ENCODE results near the gene METTL25.

Gene METTL25

GRCh38 chr12:82473111-82473754, 114.9 kb downstream of the METTL25 start:
- DNase-seq = no peak

DNA sequence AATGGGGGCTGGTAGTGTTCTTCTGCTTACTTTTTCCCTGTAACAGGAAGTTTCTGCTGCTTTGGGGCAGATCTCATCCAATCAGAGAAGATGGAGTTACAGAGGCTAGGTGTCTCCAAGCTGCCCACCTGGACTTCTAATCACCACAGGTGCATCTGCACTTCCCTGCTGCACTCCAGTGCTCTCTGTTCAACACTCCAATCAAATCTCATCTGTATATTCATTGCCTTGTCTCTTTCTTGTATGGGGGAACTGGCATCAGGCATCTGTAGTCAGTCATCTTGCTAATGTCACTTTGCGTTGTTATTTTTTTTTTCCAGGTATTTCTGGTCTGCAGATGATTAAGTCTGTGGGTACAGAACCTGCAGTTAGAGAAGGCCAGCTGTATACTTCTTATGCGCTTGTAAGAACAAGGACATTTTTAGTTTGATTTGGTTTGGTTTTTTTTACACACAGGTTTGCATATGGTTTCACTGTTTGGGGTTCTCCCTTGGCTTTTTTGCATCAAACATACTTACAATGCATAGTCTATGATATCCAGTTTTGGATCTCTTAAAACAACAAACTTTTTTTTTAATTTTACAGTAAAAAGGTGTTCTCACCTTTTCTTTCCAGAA, 116.0 kb downstream of the METTL25 start:
- no peak for DNase-seq

DNA sequence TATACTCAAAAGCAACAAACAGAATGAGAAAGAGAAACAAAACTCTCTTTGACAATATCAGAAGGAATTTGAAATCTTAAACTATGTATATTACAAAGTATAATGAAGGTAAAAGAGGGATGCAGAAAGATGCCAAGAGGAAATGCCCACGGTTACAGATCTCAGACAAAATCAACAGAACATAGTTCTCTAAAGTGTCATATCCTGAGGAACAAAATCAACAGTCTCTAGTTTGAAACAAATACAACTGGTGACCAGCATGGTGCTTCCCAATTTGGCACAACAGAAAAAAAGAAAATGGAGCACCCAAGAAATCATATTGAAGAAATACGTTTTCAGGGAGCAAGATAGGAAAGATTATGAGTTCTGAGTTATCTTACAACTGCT, 116.5 kb downstream of the METTL25 start:
- DNase-seq = no peak

DNA sequence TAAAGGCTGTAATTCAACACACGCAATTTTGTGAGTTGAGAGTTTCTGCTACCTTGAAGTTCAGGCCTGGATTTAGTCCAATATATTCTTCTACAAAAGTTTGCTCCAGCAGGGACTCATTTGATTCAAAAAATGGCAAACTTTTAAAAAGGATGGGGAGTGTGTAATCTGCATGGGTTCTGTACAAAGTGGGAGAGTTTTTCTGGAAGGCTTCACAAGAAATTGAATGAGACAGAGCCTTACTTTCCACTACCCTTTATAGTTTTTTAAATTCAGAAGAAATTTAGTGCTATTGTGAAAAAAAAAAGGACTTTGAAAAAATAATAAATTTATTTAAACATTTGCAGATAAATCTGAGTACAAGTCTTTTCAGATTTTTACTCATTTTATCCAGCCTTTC, 116.9 kb downstream of the METTL25 start:
- no peak for DNase-seq

DNA sequence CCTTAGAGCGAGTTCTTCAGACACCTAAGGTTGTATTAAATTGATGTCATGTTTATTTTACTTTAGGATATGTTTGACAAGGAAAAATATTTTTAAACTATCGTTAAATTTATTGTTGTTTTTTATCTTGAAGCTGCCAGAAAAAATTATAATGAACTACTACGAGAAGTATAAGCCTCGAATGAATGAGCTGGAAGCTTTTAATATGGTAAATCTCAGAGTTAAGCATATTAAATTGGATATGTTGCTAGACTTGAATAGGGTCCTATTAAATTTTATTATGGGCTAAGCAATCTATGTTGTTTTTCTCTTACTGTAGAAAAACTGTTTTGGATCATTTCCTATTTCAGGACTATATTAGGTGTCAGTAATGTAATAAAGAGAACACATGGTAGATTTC, 118.2 kb downstream of the METTL25 start:
- DNase-seq = no peak

- DNase-seq = no peak
Measured at GRCh38 chr12:82479511-82479910, 121.2 kb downstream of the METTL25 start.

GRCh38 chr12:82480606-82481005, 122.3 kb downstream of the METTL25 start:
- DNase-seq = no peak

DNA sequence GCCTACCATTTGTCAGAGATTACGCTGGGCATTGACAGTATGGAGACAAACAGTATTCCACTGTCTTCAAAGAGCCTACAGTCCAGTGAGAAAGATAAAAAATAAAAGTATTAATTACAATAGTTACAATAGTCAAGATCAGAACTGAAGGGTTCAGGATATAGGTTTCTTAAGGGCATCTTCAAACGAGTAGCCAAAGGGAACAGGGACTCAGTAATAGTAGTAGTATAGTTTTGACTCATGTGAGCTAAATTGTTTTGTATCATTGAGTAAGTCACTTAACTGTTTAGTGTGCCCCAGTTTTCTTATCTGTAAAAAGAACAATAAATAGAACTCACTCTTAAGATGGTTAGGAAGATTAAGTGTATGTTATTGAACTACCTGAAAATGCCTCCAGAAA, 123.6 kb downstream of the METTL25 start:
- DNase-seq = no peak

- DNase-seq = no peak
Measured at GRCh38 chr12:82486524-82487235, 128.4 kb downstream of the METTL25 start.

GRCh38 chr12:82504409-82504808, 146.1 kb downstream of the METTL25 start:
- DNase-seq = no peak

DNA sequence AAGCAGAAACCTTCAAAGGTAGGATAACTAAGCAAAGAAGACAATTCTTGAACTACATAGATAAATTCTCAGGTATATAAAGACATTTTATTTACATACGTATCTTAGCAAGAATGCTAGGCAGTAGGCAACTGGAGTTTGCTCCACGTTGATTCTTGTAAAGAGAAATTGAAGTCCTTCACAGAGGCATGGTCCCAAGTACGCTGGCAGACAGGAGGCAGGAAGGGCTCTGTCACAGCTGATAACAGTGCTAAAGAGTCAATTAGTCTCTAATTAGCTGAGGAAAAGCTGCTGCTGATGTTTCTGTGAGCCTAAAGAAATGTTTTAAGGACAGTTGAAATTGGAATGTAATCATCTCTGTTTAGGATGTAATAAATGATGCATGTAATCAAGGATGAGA, 146.8 kb downstream of the METTL25 start:
- DNase-seq = no peak

DNA sequence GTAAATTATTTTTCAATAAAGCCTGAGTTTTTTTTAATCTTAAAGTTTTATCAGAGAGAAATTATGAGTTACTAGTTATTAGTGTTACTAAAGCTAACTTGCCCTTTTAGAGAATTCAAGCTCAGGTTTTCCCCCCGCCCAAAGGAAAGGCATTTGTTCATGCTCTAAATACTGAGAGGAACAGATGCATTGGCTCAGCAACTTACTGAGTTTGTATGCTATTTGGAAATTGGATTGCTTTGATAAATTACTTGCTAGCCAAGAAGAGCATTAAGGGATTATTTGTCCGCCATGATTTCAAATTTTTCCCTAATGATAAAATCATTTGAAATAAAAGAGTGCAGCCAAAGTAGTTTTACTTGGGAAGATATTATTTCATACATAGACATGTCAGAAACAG, 149.4 kb downstream of the METTL25 start:
- no peak for DNase-seq

GRCh38 chr12:82510386-82510785, 152.1 kb downstream of the METTL25 start:
- no peak for DNase-seq

GRCh38 chr12:82514880-82515279, 156.6 kb downstream of the METTL25 start:
- DNase-seq = no peak

DNA sequence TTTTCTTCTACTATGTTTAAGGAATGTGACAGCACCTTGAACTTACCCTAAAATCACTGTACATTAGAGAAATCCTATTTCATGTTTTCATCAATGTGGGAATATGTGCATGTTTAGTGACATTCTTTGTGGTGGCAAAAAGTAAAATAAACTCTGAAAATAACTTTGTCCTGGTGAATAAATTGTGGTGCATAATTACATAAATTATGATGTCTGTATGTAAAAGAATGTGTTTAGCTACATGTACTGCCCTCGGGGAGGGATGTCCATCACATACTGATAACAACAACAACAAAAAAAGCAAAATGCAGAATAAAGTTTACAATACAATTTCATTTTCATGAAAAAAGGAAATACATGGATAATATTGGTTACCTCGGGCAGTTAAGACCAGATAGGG, 157.3 kb downstream of the METTL25 start:
- DNase-seq = no peak

DNA sequence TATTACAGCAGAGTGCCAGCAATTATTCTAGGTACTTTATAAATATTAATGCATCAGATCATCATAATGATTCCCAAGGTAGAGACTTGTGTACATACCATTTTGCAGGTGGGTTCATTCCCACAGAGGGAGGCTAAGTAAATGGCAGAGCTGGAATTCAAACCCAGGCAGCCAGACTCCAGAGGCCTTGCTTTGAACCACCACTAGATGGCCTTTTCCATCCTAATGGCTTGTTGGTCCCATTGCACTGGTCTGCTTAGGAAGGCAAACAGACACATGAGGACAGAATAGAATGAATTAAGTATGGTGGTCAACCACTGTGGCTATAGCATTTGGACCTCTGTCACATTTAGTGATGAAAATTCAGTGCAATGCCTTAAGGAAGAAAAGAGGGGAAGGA, 158.7 kb downstream of the METTL25 start:
- DNase-seq = no peak

GRCh38 chr12:82517808-82518207, 159.5 kb downstream of the METTL25 start:
- no peak for DNase-seq

DNA sequence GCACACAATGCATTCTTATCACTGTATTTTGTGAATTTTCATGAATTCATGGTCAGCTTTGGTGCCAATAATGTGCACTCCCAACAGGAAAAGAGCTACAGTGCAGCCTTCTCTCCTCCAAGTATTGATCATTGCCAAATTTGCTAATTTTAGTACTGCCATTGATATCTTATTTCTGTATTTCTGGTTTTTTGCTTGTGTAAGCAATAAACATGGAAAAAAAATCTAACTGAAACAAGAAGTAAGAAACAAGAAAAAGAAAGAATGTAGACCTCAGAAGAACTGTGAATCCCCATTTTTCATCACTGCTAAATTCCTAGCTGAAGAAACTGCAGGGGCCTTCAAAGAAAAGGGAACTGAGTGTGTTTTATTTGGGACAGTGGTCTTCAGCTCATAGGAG, 161.2 kb downstream of the METTL25 start:
- DNase-seq = no peak

GRCh38 chr12:82522285-82522684, 164.0 kb downstream of the METTL25 start:
- no peak for DNase-seq

DNA sequence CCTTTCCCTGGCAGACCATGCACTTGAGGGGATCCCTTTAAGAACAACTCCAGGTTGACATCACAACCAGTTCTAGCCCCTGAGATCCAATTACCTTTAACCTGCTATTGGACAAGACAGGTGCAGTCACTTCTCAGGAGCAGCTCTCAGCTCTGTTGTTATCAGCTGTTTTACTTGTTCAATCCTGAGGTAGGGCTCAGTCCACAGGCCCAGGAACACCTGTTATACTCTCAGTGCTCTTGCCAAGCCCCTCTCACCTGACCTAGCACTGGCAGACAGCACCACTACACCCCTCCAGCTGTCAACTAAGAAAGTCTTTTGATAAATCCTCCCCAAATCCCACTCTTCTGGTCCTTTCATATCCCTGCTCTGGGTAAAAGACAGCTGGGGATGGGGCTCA, 164.4 kb downstream of the METTL25 start:
- no peak for DNase-seq

DNA sequence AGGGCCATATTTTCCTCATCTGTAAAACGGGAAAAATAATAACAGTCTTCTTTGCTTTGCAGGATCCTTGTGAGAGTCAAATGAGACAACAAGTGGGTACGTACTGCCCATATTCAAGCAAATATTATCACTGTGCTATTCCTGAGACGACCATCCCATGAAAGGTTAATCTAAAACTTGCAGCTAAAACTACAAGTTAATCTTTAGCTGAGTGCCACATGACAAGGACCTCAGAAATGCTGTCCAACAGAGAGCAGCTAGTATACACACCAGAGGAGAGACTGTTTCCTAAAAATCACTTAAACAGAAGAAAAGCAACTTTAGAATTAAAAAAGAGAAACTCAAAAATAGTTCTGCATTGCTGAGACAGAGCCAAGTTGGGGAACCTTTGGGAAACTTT, 165.7 kb downstream of the METTL25 start:
- DNase-seq = no peak

DNA sequence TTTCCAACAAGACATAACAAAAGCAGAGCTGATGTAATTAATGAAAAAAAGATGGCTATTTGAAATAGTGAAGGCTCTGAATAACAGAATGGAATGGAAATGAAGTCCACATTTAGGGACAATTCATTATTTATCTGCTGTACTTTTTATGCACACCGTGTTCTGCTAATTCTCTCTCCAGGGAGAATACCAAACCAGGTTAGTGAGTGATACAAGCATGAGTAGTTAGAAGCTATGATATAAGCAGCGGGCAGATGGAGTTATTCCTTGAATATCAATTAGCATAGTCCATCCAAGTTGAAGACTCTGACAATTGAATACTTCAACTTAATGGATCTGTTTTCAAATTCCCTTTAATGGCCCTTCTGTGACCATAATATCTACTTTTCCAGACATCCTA, 166.3 kb downstream of the METTL25 start:
- DNase-seq = no peak

GRCh38 chr12:82525616-82526015, 167.3 kb downstream of the METTL25 start:
- DNase-seq = no peak

- DNase-seq = peak in 1 of 2 donors; percentile 26
Measured at GRCh38 chr12:82527165-82527780, 168.9 kb downstream of the METTL25 start.

All from CD4-positive, alpha-beta T cell treated with Interleukin-4 for 1 hour (primary cell).